ENCODE results near the gene LIFR. TPM values are rescaled to one million over a fixed set of nuclear protein-coding genes. Genes with fewer than 3 reads are reported as not detected.

LIFR gene
- total and polyA plus RNA-seq, 7 donors = 10.1 to 74.5 (median 28.9) TPM

DNA sequence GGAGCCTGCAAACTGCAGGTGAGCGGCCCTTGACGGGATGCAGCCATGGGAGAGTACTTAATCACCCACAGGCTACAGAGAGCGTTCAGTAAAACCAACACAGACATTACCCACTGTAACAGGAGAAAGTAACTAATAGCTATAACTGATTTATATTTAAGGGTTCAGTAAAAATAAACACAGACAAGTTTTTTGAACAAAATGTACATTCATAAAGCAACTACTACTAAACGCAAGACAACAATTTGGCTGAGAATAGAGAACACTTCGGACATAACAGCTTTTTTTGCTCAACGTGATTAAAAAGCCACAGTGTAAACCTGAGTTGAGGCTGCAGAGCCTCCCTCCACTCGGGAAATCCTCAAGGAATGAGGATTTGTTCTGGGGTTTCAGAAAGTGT, 61.7 kb downstream of the LIFR start:
- Histone ChIP-seq H3K4me1 (no peaks in the 10 kb centered on the region), H3K9me3 (no peaks in the 10 kb centered on the region), H3K27ac (no peak overlapping the region), H3K36me3 (ENCODE audit: insufficient read depth in 1 of 2, low read depth in 1 of 2) (peaks cover 4 to 92% of the 10 kb centered on the region in 2 donors), H3K27me3 (ENCODE audit: insufficient read depth in 3 of 3, low read length in 2 of 3) (no peaks in the 10 kb centered on the region), H3K4me3 (no peak overlapping the region)
- intact Hi-C loops (cut with DNase I) = loop anchor here in 1 of 2 donors (5.0 kb wide), 1 partner anchor 318 kb away; no protein-coding TSS in a partner anchor
- ATAC-seq (no peak), DNase-seq (no peak)
- 72 to 82% (median 75%) methylated on average over 7 of the region's 7 CpGs for WGBS, 3 donors
- TF ChIP-seq, protein P1, sequence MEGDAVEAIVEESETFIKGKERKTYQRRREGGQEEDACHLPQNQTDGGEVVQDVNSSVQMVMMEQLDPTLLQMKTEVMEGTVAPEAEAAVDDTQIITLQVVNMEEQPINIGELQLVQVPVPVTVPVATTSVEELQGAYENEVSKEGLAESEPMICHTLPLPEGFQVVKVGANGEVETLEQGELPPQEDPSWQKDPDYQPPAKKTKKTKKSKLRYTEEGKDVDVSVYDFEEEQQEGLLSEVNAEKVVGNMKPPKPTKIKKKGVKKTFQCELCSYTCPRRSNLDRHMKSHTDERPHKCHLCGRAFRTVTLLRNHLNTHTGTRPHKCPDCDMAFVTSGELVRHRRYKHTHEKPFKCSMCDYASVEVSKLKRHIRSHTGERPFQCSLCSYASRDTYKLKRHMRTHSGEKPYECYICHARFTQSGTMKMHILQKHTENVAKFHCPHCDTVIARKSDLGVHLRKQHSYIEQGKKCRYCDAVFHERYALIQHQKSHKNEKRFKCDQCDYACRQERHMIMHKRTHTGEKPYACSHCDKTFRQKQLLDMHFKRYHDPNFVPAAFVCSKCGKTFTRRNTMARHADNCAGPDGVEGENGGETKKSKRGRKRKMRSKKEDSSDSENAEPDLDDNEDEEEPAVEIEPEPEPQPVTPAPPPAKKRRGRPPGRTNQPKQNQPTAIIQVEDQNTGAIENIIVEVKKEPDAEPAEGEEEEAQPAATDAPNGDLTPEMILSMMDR (IDR thresholded peaks at IDR 0.05) = no peak

DNA sequence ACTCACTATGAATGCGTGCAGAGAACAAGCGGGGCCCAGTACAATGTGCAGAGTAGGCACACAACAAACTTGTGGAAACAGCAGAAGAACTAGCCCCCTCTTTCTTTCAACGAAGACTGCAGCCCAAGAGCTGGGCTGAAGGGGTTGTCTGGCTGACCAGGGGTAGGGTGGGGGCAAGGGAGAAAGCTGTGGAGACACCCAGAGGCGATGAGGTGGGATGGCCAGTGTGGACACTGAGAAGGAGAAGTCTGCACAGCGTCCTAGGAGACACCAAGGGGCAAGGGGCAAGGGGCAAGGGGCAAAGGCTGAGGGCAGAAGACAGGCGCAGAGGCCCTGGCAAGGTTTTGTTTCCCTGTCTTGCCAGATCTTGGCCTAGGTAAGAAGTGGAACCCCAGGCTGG, 62.3 kb downstream of the LIFR start:
- Histone ChIP-seq H3K36me3 (ENCODE audit: insufficient read depth in 1 of 2, low read depth in 1 of 2) (peaks cover 4 to 92% of the 10 kb centered on the region in 2 donors), H3K27ac (no peak overlapping the region), H3K9me3 (no peaks in the 10 kb centered on the region), H3K27me3 (ENCODE audit: insufficient read depth in 3 of 3, low read length in 2 of 3) (no peaks in the 10 kb centered on the region), H3K4me3 (no peak overlapping the region), H3K4me1 (no peaks in the 10 kb centered on the region)
- DNase-seq (no peak), ATAC-seq (peak; percentile 44 to 62 (median 50))
- TF ChIP-seq, protein P1 (IDR thresholded peaks at IDR 0.05) = no peak
- intact Hi-C loops (cut with DNase I) = no loop called here
- 90 to 93% (median 93%) methylated on average over 6 of the region's 6 CpGs for WGBS, 3 donors

DNA sequence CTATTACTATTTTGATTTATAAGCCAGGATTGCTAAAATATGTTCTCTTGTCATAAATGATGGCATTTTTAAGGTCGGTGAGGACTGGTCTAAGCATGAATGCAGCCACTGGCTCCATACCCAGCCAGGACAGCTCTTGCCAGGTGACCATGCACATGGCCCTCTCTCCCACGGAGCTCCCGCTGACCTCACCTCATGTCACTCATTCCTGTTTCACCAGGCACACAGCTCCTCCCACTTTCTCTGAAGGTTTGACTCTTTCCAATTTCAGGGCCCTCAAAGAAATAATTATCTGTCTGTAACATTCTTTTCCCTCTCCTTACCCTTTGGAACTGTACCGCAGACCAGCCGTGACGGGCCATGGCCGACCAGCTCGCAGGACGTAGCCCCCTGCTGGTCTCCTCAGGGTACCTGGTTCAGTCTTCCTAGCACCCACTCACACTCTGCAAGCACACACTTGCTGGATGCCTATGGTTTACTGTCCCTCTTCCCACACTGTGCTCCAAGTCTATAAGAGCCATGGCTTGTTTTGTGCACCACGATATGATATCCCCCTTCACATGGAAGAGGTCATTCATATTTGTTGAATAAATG, 72.5 kb downstream of the LIFR start:
- Histone ChIP-seq H3K9me3 (no peaks in the 10 kb centered on the region), H3K36me3 (ENCODE audit: insufficient read depth in 1 of 2, low read depth in 1 of 2) (peaks cover 15 to 95% of the 10 kb centered on the region in 2 donors), H3K27me3 (ENCODE audit: insufficient read depth in 3 of 3, low read length in 2 of 3) (no peaks in the 10 kb centered on the region), H3K27ac (no peak overlapping the region), H3K4me1 (no peaks in the 10 kb centered on the region), H3K4me3 (no peak overlapping the region)
- intact Hi-C loops (cut with DNase I) = loop anchor here in 1 of 2 donors (5.0 kb wide), 1 partner anchor 42 kb away; no protein-coding TSS in a partner anchor
- no peak for DNase-seq
- peak; percentile 47 to 74 (median 56) for ATAC-seq
- TF ChIP-seq, protein P1 (IDR thresholded peaks at IDR 0.05) = peak; percentile 22
- 84 to 93% (median 88%) methylated on average over 10 of the region's 10 CpGs for WGBS, 3 donors

DNA sequence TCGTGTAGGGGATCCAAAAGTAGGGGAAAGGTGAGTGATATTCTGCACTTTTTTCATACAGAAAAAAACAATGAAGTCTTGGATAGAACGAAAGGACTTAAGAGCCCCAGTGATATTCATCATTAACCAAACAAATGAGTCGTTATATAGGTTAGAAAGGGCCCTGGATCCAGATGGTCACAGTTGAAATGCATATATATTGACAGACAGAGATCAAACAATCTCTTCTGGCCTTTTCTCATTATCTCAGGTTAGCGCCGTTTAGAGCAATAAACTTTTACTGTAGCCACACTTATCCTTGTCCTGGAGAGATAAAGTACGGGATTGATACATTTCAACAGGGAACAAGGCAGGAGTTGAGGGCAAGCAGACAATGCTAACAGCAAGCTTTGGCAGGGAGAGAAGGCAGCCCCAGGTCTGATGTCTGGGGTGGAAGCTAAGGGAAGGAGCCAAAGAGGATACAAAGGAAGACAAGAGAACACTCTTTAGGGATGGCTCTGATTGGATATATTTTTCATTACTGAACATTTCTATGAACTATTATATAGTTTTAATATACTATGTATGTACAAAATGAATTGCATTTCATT, 77.0 kb downstream of the LIFR start:
- ATAC-seq = no peak
- H3K27ac ChIP-seq = no peak overlapping the region
- no peaks in the 10 kb centered on the region for H3K9me3 ChIP-seq
- DNase-seq = no peak
- peaks cover 9 to 57% of the 10 kb centered on the region in 2 donors for H3K36me3 ChIP-seq (ENCODE audit: insufficient read depth in 1 of 2, low read depth in 1 of 2)
- no peaks in the 10 kb centered on the region for H3K27me3 ChIP-seq (ENCODE audit: insufficient read depth in 3 of 3, low read length in 2 of 3)
- no peak overlapping the region for H3K4me3 ChIP-seq
- H3K4me1 ChIP-seq = no peaks in the 10 kb centered on the region
- intact Hi-C loops (cut with DNase I) = no loop called here
- 65 to 66% (median 65%) methylated on average over 6 of the region's 6 CpGs for WGBS, 3 donors
- TF ChIP-seq, protein P1 (IDR thresholded peaks at IDR 0.05) = no peak

Measured in psoas muscle (tissue), 8 donors.